Hematopoietic multipotent progenitor cell treated with erythropoietin and hydrocortisone succinate and interleukin-3 and kit ligand, for 17 days (in vitro differentiated cells): Measurements from ENCODE around the gene GBP3.
"Not testable (repeated sequence)": the region's sequence is repeated elsewhere in the genome, so short reads cannot be mapped to it uniquely, and the experiment has no call there.

ENCODE experiments used
- DNase-seq: peaks from one replicate; pipeline ENCODE4 v3.0.0-alpha.2; 2015; ENCODE audit warnings: low spot score

The GBP3 gene

GRCh38 chr1:89040315-89040626, 17.6 kb upstream of the GBP3 start:
- no peak for DNase-seq

- DNase-seq = no peak
Observed at GRCh38 chr1:89037186-89037585, 14.5 kb upstream of the GBP3 start.

GRCh38 chr1:89035080-89035479, 12.4 kb upstream of the GBP3 start:
- no peak for DNase-seq

- DNase-seq = not testable (repeated sequence)
Observed at GRCh38 chr1:89034004-89034403, 11.3 kb upstream of the GBP3 start.

GRCh38 chr1:89029051-89029450, 6.4 kb upstream of the GBP3 start:
- not testable (repeated sequence) for DNase-seq

GRCh38 chr1:89025928-89026327, 3.3 kb upstream of the GBP3 start:
- DNase-seq = no peak

GRCh38 chr1:89023026-89023425, 360 bp upstream of the GBP3 start:
- DNase-seq = no peak

GRCh38 chr1:89018318-89018717, 4.3 kb downstream of the GBP3 start:
- DNase-seq = not testable (repeated sequence)

- no peak for DNase-seq
Observed at GRCh38 chr1:89008511-89008910, 14.2 kb downstream of the GBP3 start.

GRCh38 chr1:89005286-89006151, 17.1 kb downstream of the GBP3 start:
- DNase-seq = no peak

- DNase-seq = not testable (repeated sequence)
Observed at GRCh38 chr1:89002176-89002575, 20.5 kb downstream of the GBP3 start.

- no peak for DNase-seq
Observed at GRCh38 chr1:89001510-89001909, 21.2 kb downstream of the GBP3 start.

- DNase-seq = peak; percentile 83
Observed at GRCh38 chr1:88998716-88999115, 23.9 kb downstream of the GBP3 start.

- no peak for DNase-seq
Observed at GRCh38 chr1:88990426-88990825, 32.2 kb downstream of the GBP3 start.

- DNase-seq = no peak
Observed at GRCh38 chr1:88985692-88986091, 37.0 kb downstream of the GBP3 start.

GRCh38 chr1:88985032-88985431, 37.6 kb downstream of the GBP3 start:
- no peak for DNase-seq

- DNase-seq = no peak
Observed at GRCh38 chr1:88984569-88984968, 38.1 kb downstream of the GBP3 start.

GRCh38 chr1:88983791-88984559, 38.7 kb downstream of the GBP3 start:
- DNase-seq = peak; percentile 81

- no peak for DNase-seq
Observed at GRCh38 chr1:88982055-88982454, 40.6 kb downstream of the GBP3 start.

- DNase-seq = not testable (repeated sequence)
Observed at GRCh38 chr1:88981506-88981905, 41.2 kb downstream of the GBP3 start.

GRCh38 chr1:88980870-88981269, 41.8 kb downstream of the GBP3 start:
- DNase-seq = no peak

- DNase-seq = no peak
Observed at GRCh38 chr1:88979749-88980116, 42.9 kb downstream of the GBP3 start.

- no peak for DNase-seq
Observed at GRCh38 chr1:88979054-88979748, 43.5 kb downstream of the GBP3 start.
